Measurements from ENCODE around the gene KCNMA1. TPM values are rescaled to one million over a fixed set of nuclear protein-coding genes. Genes with fewer than 3 reads are reported as not detected.

The KCNMA1 gene
- total RNA-seq, 3 donors from 2014 or later = 13.6 to 37.8 (median 15.1) TPM

- no peak for DNase-seq (ENCODE audit: low spot score in 2 of 2)
- intact Hi-C loops (cut with DNase I; ENCODE audit: low total_unique reads) = no loop called here
- TF ChIP-seq POLR2A (IDR thresholded peaks at IDR 0.05) (no peak), POLR2AphosphoS5 (IDR thresholded peaks at IDR 0.05) (no peak), CTCF (IDR thresholded peaks at IDR 0.05) (no peak)
- Histone ChIP-seq H3K27ac (no peak overlapping the region), H3K36me3 (no peaks in the 10 kb centered on the region), H3K9me3 (no peaks in the 10 kb centered on the region), H3K4me3 (no peak overlapping the region), H3K4me1 (no peaks in the 10 kb centered on the region), H3K27me3 (no peaks in the 10 kb centered on the region)
Measured at GRCh38 chr10:77514870-77515269, 122.7 kb downstream of the KCNMA1 start.

GRCh38 chr10:77513781-77514331 lies 123.8 kb downstream of the KCNMA1 start:
- no peak for TF ChIP-seq POLR2A (IDR thresholded peaks at IDR 0.05)
- no peak for TF ChIP-seq CTCF (IDR thresholded peaks at IDR 0.05)
- TF ChIP-seq POLR2AphosphoS5 (IDR thresholded peaks at IDR 0.05) = no peak
- intact Hi-C loops (cut with DNase I; ENCODE audit: low total_unique reads) = no loop called here
- no peaks in the 10 kb centered on the region for H3K36me3 ChIP-seq
- H3K4me1 ChIP-seq = no peaks in the 10 kb centered on the region
- no peaks in the 10 kb centered on the region for H3K9me3 ChIP-seq
- H3K27me3 ChIP-seq = no peaks in the 10 kb centered on the region
- no peak overlapping the region for H3K27ac ChIP-seq
- DNase-seq (ENCODE audit: low spot score in 2 of 2) = no peak
- H3K4me3 ChIP-seq = no peak overlapping the region

GRCh38 chr10:77513220-77513619 lies 124.4 kb downstream of the KCNMA1 start:
- TF ChIP-seq CTCF (IDR thresholded peaks at IDR 0.05) = no peak
- TF ChIP-seq POLR2AphosphoS5 (IDR thresholded peaks at IDR 0.05) = no peak
- no peak for TF ChIP-seq POLR2A (IDR thresholded peaks at IDR 0.05)
- no peak overlapping the region for H3K4me3 ChIP-seq
- intact Hi-C loops (cut with DNase I; ENCODE audit: low total_unique reads) = no loop called here
- no peaks in the 10 kb centered on the region for H3K4me1 ChIP-seq
- H3K36me3 ChIP-seq = no peaks in the 10 kb centered on the region
- H3K9me3 ChIP-seq = no peaks in the 10 kb centered on the region
- no peak overlapping the region for H3K27ac ChIP-seq
- no peak for DNase-seq (ENCODE audit: low spot score in 2 of 2)
- H3K27me3 ChIP-seq = no peaks in the 10 kb centered on the region

GRCh38 chr10:77512219-77512578 lies 125.4 kb downstream of the KCNMA1 start:
- Histone ChIP-seq H3K4me1 (no peaks in the 10 kb centered on the region), H3K9me3 (no peaks in the 10 kb centered on the region), H3K27ac (no peak overlapping the region), H3K27me3 (no peaks in the 10 kb centered on the region), H3K36me3 (no peaks in the 10 kb centered on the region), H3K4me3 (no peak overlapping the region)
- intact Hi-C loops (cut with DNase I; ENCODE audit: low total_unique reads) = no loop called here
- DNase-seq (ENCODE audit: low spot score in 2 of 2) = no peak
- no peak for TF ChIP-seq POLR2A (IDR thresholded peaks at IDR 0.05)
- no peak for TF ChIP-seq POLR2AphosphoS5 (IDR thresholded peaks at IDR 0.05)
- no peak for TF ChIP-seq CTCF (IDR thresholded peaks at IDR 0.05)

GRCh38 chr10:77511498-77512218 lies 126.0 kb downstream of the KCNMA1 start:
- intact Hi-C loops (cut with DNase I; ENCODE audit: low total_unique reads) = no loop called here
- Histone ChIP-seq H3K4me3 (no peak overlapping the region), H3K27me3 (no peaks in the 10 kb centered on the region), H3K27ac (no peak overlapping the region), H3K36me3 (no peaks in the 10 kb centered on the region), H3K4me1 (no peaks in the 10 kb centered on the region), H3K9me3 (no peaks in the 10 kb centered on the region)
- TF ChIP-seq POLR2A (IDR thresholded peaks at IDR 0.05) = no peak
- no peak for TF ChIP-seq CTCF (IDR thresholded peaks at IDR 0.05)
- TF ChIP-seq POLR2AphosphoS5 (IDR thresholded peaks at IDR 0.05) = no peak
- no peak for DNase-seq (ENCODE audit: low spot score in 2 of 2)
